Stimulated activated CD8-positive, alpha-beta memory T cell treated with anti-CD3 and anti-CD28 coated beads, Interleukin-4, amount 100 ng/mL, for 48 hours (primary cell): ENCODE measurements around the gene MYL6.
A peak's percentile ranks its signal among the peaks of the same experiment; 100 is the strongest.
"Not testable (repeated sequence)": the region's sequence is repeated elsewhere in the genome, so short reads cannot be mapped to it uniquely, and the experiment has no call there.

Experiments used
- DNase-seq: peaks from one replicate; pipeline ENCODE4 v3.0.0-alpha.2; 2020

Gene MYL6

DNA sequence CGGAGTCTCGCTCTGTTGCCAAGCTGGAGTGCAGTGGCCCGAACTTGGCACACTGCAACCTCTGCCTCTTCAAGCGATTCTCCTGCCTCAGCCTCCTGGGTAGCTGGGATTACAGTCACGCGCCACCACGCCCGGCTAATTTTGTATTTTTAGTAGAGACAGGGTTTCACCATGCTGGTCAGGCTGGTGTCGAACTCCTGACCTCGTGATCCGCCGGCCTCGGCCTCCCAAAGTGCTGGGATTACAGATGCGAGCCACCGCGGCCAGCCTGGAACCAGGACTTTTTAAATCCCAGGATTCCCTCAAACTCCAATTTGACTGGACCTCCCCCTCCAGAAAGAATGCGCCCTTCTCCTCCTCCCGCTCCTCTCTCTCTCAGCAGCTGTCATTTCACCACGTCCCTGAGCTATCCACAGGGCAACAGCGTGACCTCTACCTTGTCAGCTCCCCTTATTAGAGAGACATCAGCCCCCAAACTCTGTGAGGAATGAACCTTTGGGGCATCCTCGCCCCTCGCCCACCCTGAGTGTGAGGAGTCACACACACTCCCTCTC, 28.1 kb upstream of the MYL6 start:
- no peak for DNase-seq

DNA sequence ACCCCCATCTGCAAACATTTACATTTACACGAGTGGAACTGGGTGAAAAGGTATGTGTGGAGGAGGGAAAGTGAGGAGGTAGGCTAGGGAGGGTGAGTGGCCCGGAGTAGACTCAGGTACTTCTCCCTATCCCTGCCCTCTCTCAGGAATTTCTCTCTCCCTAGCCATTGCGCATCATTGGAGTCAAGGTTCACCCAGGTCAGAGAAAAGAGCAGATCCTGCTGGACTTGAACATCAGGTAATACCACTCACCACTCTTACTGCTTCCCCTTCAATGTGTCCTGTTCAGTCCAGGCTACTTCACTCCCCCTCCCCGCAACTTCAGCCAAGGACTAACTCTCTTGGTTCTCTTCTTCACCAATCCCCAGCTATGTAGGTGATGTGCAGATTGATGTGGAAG, 27.3 kb upstream of the MYL6 start:
- DNase-seq = no peak

DNA sequence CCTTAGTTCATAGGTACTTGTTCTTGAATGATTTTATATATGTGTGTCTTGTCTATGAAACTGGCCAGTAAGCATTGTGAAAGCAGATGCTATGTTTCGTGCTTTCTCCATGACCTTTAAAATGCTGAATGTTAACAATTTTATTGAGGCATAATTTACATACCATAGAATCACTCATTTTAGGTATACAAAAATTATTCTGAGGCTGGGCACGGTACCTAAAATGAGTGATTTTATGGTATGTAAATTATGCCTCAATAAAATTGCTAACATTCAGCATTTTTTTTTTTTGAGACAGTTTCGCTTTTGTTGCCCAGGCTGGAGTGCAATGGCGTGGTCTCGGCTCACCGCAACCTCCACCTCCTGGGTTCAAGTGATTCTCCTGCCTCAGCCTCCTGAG, 23.3 kb upstream of the MYL6 start:
- no peak for DNase-seq

GRCh38 chr12:56137853-56138571, 20.1 kb upstream of the MYL6 start:
- no peak for DNase-seq

DNA sequence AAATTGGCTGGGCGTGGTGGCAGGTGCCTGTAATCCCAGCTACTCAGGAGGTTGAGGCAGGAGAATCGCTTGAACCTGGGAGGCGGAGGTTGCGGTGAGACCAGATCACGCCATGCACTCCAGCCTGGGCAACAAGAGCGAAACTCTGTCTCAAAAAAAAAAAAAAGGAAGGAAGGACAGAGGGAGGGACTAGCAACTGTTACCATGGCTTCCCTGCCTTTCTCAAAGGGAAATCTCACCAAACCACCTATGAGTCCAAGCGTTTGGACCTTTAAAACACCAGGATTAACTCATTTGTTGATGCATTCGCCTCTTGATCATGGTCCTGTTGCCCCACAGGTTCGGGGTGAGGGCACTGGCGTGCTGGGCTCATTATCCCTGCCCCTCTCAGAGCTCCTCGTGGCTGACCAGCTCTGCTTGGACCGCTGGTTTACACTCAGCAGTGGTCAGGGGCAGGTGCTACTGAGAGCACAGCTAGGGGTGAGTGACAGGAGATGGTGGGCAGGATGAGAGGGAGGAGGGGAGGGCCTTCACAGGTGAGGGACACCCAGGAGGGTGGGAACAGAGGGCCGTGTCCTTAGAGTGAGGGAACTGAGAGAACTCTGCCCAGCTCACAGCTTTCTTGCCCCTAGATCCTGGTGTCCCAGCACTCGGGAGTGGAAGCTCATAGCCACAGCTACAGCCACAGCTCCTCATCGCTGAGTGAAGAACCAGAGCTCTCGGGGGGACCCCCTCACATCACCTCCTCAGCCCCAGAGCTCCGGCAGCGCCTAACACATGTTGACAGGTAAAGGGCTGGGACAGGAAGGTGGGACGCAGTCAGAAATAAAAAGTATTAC, 16.0 kb upstream of the MYL6 start:
- no peak for DNase-seq

GRCh38 chr12:56143217-56143616, 14.9 kb upstream of the MYL6 start:
- no peak for DNase-seq

DNA sequence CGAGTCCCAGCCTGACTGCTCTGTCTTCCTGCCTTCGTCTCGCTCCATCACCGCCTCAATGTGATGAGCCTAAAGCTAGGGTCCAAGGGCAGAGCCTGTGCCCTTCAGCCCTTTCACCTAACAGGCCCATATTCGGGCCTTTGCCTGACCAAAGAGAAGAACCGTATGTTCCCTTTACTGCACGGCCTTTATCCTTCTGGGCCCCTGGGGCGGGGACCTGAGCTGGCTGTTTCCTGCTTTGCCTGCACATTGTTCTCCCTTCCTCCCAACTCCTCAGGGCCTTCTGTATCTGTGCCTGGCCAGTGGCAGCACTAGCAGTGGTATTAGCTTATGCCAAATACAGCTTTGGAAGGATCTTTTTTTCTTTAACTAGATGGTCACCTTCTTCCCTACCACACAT, 14.3 kb upstream of the MYL6 start:
- DNase-seq = no peak

DNA sequence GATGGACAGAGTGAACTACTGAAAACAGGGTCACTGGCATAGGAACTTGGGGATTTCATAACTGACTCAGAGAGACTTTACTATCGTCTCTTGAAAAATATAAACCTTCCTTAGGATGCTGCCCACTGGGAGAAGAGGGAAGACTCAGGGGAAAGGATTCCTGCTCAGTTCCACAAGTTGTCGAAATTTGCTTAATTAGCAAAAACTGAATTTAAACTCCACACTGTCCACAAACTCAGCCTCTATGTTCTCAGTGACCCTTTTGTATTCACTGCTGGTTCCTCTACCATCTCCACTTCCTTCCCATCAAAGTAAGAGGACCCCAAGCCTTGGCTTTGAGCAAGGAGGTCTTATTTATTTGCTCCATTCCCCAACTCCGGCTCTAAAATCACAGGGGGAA, 12.9 kb upstream of the MYL6 start:
- DNase-seq = no peak

DNA sequence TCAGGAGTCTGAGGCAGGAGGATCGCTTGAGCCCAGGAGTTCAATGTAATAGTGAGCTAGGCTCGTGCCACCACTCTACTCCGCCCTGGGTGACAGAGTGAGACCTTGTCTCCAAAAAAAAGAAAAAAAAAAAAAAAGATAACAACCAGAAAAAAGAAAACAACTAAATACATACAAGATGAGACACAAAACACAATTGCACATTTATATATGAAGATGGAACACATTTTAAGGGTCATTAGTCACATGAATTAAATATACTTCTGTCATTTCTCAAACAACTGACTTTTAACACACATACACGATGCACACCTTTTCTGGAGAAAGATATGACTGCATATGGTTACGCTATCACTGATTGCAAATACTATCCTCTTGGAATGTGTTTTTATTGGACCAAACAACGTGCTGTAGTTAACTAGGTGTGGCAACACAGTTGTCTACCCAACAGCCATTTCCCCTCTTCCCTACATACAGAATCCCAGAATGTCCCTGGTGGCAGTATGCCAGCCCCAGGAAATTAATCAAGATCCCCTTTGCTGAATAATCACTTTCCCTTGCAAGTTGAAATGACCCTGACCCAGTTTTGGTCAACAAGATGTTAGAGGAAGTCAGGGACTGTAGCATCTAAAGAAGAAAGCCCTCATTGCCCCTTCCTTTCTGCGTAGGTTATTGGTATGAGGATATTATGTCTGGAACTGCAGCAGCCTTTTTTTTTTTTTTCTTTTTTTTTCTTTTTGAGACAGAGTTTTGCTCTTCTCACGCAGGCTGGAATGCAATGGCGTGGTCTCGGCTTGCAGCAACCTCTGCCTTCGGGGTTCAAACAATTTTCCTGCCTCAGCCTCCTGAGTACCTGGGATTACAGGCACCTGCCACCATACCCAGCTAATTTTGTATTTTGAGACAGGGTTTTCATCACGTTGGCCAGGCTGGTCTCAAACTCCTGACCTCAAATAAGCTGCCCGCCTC, 11.4 kb upstream of the MYL6 start:
- no peak for DNase-seq

GRCh38 chr12:56150563-56150962, 7.6 kb upstream of the MYL6 start:
- no peak for DNase-seq

GRCh38 chr12:56151672-56152131, 6.5 kb upstream of the MYL6 start:
- DNase-seq = peak; percentile 78

DNA sequence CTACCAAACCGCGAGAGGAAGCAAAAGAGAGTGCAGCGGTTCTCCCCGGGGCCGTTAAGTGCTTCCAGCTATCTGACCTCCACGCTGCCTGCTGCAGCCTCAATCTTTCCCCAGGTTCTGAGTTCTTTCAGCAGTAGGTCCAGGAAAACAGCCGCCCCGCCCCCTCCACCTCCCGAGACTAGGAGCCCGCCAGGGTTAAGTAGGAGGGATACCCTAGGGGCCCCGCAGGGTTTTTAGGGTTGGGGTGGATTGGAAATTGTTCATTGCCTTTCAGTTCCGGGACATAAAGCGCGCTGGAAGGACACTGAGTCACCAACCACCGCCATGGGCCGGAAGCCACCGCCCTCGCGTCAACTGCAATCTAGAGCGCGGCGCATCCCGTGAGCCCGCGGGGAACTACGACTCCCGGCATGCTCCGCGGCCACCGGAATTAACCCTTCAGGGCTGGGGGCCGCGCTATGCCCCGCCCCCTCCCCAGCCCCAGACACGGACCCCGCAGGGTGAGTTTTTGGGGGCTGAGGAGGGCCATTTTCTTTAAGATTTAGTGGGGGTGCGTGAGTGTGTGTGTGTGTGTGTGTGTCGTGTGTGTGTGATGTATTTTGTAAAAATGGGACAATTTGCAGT, 5.9 kb upstream of the MYL6 start, which contains the start of gene MYL6B:
Gene MYL6B (plus strand): TSS at position 456 of the 624 bp plus-strand sequence. CDS start 1,332 bp downstream, outside the sequence.
- DNase-seq = peak; percentile 95

GRCh38 chr12:56152756-56153677, 5.1 kb upstream of the MYL6 start:
- DNase-seq = no peak

DNA sequence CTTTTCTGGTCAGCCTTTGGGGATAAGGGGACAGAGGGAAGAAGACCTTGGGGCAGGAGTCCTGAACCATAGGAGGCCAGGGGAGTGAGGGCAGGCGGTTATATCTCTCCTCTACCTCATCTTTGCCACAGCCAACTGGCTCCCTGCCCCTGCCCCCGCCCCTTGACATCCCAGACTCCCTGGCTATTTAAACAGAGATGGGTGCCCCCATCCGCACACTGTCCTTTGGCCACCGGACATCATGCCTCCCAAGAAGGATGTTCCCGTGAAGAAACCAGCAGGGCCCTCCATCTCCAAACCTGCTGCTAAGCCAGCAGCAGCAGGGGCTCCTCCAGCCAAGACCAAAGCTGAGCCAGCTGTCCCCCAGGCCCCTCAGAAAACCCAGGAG, 4.5 kb upstream of the MYL6 start:
- no peak for DNase-seq

DNA sequence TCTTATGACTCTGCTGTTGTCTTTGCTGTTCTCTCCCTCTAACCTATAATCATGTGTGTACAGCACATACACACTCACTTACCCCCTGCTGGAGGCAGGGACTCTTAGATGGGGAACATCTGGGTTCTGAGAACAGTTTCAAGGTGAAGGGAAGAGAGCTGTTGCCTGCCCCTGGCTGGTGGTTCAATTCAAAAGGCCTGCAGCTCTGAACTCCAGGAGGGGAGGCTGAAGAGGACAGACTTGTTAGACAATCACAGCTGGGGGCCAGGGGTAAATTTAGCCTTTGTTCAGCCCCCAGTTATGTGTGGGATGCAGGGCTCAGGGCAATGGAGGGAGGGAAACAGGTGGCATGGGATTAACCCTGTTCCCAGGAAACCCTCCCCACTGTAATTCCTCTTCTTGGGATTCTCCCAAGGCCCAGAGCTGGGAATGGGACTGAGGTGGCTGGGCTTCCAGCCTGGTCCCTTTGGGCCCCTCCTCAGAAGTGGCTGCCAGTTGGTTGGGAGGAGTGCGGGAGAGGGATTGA, 3.9 kb upstream of the MYL6 start:
- DNase-seq = no peak

DNA sequence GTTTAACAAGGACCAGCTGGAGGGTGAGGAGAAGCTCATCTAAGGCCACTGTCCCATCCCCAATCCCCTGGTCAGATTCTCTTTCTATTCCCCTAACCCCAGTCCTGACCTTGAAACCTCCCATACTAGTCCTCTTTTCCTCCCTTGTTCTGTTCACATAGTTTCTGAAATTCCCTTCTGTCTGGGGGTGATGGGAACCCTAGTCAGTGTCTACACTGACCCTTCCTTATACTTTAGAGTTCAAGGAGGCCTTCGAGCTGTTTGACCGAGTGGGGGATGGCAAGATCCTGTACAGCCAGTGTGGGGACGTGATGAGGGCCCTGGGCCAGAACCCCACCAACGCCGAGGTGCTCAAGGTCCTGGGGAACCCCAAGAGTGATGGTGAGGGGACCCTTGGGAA, 3.3 kb upstream of the MYL6 start:
- no peak for DNase-seq

DNA sequence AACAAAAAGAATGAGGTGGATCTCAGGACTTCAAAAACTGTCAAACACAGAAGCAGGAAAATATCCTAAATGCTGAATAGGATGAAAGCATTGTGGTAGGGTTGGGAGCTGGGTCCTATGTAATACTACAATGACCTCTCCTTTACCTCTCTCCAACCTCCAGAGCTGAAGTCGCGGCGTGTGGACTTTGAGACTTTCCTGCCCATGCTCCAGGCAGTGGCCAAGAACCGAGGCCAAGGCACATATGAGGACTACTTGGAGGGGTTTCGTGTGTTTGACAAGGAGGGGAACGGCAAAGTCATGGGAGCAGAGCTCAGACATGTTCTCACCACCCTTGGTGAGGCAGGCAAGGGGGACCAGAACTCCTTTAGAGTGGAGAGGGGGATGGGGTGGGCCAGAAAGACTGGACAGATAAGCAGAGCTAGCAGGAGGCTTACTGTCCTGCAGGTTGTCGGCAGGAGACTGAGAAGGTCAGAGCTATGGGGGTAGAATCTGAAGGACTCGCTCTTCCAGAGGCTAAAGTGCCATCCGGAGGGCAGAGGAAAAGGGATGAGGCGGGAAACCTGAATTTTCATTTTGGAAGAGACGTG, 2.8 kb upstream of the MYL6 start:
- no peak for DNase-seq

DNA sequence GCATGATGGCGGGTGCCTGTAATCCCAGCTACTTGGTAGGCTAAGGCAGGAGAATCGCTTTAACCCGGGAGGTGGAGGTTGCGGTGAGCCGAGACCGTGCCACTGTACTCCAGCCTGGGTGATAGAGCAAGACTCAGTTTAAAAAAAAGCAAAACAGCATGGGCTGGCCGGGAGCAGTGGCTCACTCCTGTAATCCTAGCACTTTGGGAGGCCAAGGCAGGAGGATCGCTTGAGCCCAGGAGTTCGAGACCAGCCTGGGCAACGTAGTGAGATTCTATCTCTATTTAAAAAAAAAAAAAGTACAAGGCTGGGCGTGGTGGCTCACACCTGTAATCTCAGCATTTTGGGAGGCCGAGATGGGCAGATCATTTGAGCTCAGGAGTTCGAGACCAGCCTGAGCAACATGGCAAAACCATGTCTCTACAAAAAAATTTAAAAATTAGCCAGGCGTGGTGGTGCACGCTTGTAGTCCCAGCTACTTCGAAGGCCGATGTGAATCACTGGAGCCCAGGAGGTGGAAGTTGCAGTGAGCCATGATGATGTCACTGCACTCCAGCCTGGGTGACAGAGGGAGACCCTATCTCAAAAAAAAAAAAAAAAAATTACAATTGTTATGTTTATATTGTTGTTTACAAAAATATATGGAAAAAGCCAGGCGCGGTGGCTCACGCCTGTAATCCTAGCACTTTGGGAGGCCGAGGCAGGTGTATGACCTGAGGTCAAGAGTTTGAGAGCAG, 1.5 kb upstream of the MYL6 start:
- not testable (repeated sequence) for DNase-seq

DNA sequence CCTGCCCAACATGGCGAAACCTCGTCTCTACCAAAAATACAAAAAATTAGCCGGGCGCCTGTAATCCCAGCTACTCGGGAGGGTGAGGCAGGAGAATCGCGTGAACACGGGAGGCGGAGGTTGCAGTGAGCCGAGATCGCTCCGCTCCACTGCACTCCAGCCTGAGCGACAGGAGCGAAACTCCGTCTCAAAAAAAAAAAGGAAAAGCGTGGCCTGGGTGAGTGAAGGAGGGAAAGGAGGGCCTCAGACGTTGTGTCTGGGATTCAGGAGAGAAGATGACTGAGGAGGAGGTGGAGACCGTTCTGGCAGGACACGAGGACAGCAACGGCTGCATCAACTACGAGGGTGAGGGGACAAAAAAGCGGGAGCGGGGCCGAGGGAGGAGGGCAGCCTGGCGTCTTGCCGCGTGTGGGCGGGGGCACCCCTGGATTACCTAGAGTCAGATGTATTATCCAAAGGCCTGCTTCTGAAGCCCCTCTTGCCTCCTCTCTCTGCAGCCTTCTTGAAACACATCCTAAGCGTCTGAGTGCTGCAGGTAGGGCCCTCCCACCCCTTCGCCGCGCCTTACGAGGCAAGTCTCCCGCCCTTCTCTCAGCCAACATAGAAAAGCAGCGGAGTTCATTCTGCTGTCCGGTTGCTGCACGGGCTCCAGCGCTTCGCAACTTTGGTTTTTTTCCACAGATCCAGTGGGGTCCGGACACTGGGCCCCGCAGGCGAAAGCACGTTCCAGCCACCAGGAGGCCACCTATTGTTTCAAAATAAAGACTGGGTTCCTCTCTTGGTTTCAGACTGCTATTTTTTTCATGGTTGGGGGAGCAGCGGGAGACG, 744 bp upstream of the MYL6 start:
- peak; percentile 71 for DNase-seq
